GM19455 (cell line): ENCODE measurements around the gene PTTG1IP2.
"Not testable (repeated sequence)": the region's sequence is repeated elsewhere in the genome, so short reads cannot be mapped to it uniquely, and the experiment has no call there.

Experiments
- ATAC-seq: cut with Tn5 transposase; IDR thresholded peaks from one replicate; pipeline ENCODE4 v1.9.1; 2021; ENCODE audit not compliant: unreplicated experiment

PTTG1IP2 gene

DNA sequence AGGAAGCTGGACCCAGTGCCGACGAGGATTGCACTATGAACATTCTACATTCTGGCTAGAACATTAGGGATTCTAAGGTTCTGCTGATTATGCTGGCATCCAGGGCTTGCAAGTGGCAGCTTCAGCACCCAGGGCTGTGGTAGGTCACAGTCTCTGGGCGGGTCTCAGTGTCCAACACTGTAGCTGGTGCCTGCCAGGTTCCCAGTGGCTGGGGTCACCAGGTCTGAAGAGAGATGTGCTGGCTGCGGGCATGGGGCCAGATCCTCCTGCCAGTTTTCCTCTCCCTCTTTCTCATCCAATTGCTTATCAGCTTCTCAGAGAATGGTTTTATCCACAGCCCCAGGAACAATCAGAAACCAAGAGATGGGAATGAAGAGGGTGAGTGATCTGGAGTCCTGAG is at the start of gene PTTG1IP2:
Gene PTTG1IP2, plus strand, starts transcription at position 86 of the 400 bp plus-strand sequence. Its CDS starts 148 bp downstream, at position 234.
- ATAC-seq = no peak

DNA sequence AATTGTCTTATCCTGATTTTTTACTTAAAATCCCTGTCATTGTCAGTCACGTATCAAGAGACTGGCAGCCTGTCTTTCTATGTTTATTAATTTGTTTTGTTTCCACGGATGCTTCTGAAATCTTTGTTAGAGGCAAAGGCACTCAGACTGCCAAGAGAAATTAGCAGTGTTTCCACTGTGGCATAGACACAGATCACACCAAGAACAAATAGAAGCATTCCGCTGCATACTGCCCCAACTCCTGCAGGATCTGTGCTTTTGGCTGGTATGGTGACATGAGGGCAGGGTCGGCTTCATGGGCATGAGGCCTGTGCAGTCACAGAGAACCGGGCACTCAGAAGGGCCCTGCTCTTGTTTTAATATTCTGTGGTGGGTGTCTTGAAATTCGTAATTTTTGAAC is 47.8 kb upstream of the PTTG1IP2 start:
- ATAC-seq = no peak

DNA sequence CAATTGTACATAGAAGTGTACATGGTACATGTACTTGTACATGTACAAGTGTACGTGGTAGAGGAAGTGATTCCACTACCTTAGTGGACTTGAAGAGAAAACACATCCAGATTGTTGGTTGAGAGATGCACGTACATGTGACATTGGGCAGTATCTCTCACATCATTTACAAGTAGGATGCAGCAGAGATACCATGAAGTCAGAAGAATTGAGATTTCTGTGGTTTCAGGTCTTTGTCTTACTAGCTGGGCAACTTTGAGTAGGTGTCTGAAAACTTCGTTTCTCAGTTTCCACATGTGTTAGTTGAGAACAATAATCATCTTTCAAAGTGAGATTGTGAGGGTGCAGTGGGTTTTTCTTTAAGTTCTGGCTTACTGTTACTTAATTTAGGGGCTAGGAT is 44.7 kb upstream of the PTTG1IP2 start:
- peak; percentile 93 for ATAC-seq

DNA sequence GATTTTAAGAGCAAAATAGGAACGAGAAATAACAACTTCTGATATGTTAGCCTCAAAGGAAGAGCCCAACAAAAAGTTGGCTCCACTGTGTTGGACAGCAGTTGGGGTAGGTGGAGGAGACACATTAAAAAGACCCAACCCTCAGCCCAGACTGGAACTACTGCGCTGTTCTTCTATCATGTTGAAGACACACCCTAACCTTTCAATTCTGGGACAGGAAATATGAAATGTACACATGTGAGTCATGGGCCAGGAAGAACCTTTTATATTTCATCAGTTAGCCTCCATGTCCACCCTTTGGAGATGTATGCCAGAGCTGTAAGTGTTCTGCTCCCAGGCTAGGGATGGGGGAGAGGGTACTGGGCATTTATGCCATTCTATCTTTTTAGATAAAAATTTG is 44.1 kb upstream of the PTTG1IP2 start:
- ATAC-seq = no peak

DNA sequence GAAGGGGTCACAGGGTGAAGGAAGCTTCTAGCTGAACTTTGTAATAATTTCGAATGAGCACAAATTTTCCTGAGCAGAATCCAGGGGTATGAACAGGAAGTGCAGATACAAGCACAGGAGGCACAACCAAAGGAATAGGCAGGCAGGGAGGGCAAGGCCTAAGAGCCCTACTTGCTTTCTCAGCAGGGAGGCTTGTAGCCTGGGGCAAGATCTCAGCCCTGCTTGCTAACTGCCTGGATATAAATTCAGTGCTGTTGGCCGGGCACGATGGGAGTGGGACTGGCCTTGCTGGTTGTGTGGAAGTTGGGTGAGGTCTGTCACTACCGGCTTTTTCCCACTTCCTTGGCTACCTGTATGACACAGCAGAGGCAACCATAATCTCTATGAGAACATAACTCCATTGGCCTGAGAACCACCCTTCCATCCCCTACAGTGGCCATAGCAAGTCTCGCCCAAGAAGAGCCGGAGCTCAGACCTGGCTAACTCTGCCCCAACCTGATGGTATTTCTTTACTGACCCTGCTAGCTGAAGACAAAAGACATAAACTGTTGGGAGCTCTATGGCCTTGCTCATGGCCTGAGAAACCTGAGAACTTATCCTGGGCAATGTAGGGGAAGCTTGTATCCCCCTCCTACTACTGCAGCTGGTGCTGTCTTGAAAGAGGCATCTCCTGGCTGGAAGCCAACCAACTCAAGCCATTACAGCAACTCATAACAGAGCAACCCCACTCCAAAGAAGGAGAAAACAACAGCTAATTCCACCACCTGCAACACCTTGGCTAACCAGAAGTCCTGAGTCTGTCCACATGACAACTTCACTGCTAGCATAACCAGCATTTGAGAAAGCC is 38.6 kb upstream of the PTTG1IP2 start:
- ATAC-seq = no peak

DNA sequence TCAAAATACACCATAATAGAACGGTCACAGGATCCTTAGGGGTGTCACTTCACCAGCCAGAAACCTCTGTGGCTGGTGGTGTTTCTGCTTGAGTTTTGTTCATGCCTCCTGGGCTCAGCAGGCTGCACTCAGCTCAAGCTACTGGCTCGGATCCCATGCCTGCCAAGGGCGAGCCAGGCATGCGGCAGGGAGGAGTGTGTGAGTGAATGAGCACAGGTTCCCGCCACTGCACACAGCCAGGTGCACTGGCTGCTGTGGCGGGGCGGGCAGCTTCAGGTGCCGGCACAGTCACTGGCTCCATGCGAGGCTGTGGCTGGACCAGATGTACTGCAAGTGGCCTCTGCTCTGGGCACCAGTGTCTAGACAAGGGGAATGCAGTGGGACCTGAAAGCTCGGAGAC is 36.7 kb upstream of the PTTG1IP2 start:
- ATAC-seq = no peak

DNA sequence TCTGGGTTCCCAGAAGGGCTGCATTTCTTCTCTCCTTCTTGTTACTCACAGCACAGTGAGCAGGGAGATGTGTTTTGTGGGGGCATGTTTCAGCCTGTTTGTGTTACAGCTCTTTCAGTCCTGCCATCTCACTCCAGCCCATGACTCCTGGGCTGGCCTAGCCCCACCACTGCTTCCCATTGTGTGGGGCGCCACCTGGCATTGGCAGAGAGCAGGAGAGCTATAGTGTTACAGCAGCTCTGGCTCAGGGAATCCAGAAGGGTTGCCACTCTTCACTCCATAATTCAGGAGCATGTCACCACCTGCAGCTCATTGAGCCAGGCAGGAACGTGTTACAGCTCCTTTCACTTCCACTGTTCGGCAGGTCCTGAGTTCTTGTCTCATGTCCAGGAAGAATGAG is 36.2 kb upstream of the PTTG1IP2 start:
- ATAC-seq = no peak

DNA sequence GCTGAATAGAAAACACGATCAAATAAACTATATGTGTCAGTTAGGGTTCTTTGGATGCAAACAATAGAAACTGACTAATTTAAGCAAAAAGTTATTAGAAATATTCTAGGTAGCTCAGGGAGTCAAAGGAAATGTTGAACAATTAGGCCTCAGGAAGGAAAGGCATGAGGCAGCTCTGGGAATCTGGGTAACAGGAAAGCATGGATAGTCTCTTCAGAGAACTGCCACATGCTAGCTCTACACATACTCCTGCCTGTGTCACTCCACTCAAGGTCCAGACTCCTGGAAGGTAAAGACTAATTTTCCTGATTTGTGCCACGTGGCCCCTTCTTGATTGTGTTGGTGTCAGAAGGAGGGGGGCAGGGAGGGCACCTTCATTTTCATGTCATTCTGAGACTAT is 23.8 kb upstream of the PTTG1IP2 start:
- ATAC-seq = no peak

DNA sequence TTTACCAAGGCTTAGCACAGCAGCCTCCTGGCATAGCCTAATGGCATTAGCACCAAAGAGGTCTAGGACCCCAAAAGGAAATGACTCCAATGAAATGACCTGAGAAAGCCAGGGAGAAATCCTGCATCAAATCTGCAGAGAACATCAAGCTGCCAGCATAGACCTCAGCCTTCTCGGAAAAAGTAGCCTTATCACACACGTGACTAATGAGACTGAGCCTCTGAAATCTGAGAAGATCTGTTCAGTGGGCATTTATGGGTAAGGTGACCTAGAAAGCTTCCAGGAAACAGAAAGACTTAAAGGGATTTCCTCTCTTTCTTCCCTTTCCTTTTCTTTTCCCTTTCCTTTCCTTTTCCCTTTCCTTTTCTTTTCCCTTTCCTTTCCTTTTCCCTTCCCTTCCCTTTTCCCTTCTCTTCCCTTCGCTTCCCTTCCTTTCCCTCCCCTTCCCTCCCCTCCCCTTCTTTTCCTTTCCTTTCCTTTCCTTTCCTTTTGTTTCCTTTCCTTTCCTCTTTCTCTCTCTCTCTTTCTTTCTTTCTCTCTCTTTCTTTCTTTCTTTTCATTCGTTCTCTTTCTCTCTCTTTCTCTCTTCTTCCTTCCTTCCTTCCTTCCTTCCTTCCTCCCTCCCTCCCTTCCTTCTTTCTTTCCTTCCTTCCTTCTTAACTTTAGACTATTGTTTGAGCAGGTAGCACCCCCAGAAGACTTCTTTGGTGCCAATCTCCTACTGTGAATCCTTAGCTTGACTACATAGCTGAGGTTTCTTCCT is 23.1 kb upstream of the PTTG1IP2 start:
- no peak for ATAC-seq

DNA sequence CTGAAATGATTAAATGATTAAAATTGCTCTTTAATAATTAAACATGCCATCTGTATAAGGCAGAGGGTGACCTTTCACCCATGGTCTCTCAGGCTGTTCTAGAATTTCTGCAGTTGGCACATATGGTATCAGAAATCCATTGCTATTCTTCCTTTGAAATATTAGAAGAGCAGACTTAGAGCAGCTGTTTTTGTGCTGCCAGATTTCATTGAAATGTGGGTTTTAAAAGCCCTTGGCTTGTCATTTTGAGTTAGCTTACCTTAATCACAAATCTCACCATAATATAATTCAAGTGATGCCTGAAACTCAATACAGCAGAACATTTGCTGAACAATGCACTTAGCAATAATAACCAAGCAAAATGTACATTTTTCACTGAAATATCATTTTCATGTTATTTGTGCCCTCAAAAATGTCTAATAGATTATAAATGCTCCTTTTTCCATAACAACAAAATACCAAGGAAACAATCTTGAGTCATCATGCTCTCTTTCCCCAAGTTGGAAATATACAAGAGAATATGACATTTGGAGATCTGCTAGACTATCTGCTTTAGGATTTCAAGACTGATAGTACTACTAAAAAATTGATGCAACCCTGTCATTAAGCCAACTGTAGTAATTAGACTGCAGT is 16.1 kb upstream of the PTTG1IP2 start:
- ATAC-seq = no peak

DNA sequence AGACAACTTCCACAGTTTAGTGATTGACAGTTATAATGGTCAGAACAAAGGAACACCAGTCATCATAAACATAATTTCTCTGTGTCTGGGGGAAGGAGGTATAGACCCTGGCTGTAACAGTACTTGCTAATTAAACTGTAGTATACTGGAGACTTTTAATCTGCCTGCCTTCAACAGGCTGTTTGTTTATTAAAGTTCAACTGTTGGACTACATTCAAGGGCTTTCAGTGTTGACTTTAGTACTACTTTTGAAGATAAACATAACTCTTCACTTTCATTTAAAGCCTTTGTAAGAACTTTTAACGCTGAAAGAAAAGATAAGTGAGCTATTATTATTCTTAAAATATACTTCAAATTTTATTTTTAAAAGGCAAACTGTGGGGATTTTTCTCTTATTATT is 15.5 kb upstream of the PTTG1IP2 start:
- no peak for ATAC-seq

DNA sequence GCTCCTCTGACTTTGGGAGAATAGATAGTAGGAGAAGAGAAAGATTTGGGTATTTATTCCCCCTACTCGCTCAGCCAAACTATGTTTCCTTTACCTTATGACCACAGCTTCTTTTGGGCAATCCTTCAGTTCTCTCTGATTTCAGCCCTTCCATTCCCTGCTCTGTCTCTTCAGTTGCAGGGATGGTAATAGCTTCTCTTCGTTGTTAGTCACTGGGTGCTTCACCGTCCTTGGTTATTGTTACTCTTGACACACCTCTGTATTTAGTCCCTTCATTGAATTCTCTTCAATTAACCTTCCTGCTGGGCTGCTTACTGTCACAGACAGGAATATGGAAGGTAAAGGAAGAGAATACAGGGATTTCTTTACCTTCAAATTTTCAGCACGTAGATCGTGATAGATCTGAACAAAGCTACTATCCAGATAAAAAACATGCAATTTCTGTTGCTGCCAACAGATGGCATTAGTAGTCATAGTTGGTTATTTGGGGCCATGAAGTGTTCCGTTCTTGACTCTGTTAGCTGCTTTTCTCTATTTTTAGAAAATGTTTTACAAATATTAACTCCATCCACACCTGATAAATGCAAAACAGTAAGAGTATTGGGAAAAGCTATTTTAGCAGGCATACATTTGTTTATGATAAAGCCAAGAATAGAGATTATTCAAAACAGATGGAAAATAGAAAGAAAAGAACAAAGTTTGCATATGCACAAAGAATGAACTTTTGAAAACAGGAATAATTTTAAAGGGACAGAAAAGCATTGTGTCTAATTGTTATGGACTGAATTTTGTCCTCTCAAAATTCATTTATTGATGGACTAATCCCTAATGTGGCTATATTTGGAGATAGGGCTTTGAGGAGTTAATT is 14.0 kb upstream of the PTTG1IP2 start:
- peak; percentile 87 for ATAC-seq

DNA sequence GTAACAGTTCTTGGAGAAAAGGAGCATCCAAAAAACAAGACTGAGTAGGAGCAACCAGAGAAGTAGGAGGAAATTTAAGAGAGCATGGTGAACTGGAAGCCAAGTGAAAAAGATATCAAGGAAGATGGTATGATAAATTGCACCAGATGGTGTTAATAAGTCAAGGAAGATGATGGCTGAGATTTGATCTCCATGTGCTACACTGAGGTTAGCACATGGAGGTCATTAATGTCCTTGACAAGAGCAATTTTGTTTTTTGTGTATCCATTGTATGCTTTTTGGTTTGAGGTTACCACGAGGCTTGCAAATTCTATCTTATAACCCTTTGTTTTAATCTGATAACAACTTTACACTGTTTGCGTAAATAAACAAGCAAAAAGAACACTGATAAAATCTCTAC is 11.3 kb upstream of the PTTG1IP2 start:
- no peak for ATAC-seq

DNA sequence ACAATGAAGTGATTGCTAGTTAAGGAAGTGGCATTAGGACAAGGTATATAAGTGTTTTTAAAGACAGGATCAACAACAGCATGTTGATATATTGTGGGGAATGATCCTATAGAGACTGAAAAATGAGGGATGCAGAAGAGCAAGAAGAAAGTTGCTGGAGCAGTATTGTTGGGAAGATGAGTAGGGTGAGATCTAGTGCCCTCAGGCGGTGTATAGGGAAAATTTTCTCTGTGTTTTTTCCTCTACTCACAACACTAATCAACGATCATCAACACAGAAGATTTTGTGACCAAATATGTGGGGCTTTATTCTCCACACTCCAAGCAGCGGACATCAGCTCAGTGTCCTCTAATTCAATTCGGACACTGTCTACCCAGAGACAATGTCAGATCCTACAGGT is 9.6 kb upstream of the PTTG1IP2 start:
- ATAC-seq = no peak

DNA sequence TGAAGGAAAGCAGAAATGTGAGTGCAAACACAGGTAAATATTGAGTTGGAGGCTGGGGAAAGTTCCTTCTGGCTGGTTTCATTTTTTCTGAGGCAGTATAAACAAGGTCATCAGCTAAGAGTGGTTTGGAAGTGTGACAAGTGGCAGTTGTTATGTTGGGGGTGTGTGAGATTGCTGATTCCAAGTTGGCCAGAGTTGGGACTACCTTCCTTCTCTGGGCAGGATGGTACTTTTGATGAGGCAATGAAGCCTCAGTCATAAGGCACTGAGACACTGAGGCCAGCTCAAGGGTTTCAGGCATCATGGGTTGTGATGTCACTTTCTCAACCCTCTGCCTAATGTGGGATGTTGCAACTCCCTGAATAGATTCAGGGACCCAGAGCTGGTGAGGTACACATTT is 8.2 kb upstream of the PTTG1IP2 start:
- ATAC-seq = no peak

DNA sequence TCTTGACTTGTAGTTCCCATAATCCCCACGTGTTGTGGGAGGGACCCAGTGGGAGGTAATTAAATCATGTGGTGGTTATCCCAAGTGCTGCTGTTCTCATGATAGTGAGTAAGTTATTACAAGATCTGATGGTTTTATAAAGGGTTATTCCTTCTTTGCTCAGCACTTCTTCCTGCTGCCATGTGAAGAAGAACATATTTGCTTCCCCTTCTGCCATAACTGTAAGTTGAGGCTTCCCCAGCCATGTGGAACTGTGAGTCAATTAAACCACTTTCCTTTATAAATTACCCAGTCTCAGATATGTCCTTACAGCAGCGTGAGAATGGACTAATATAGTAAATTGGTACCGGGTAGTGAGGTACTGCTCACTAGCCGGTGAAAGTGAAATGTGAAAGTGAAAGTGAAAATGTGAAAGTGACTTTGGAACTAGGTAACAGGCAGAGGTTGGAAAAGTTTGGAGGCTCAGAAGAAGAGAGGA is 6.2 kb upstream of the PTTG1IP2 start:
- ATAC-seq = not testable (repeated sequence)

DNA sequence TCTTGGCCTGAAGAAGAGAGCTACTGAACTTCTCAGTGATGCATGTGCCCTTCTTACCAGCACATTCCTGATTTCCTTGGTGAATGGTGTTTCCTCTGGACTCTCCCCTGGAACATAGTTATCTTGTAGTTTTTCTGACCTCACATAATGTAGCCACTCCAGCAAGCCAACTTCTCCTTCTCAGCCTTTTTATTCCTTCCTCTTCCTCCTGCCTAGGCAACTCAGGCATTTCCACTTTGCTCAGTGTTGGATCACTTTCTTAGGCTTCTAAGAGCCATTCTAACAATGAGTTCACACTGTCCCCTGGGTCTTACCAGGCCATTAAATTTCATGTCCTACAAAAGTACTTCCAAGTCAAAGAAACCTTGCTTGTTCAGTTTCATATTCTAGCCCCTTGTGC is 3.6 kb upstream of the PTTG1IP2 start:
- ATAC-seq = no peak

DNA sequence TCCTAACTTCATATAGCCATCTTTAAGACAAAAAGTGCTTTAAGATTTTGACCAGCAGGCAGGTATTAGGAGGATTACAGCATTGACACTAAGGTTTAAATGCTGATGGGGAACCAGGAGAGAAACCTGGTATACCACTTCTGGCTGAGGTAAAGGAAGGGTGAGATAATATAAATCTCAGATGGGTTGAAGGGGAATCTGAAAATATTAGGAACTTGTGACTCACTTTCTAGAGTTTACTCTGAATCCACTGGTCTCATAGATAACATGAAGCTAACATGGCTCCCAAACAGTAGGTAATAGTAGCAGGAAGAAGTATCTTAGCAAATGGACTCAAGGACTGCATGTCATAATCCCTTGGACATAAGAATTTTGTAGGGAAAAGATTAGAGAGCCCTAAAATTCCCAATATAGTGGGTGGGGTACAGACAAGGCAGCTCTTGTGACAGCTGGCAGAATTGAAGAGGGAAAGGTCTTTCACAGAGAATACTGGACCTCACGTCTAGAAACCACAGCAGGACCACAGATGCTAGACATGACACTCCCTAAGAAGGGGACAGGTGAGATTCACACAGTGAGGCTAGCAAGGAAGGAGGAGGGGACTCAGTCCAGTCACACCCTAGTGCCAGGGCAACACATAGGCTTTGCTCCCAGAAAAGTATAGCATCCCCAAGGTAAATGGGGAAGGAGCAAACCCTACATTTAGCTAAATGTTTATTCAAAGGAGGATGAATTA is 3.5 kb downstream of the PTTG1IP2 start:
- no peak for ATAC-seq

DNA sequence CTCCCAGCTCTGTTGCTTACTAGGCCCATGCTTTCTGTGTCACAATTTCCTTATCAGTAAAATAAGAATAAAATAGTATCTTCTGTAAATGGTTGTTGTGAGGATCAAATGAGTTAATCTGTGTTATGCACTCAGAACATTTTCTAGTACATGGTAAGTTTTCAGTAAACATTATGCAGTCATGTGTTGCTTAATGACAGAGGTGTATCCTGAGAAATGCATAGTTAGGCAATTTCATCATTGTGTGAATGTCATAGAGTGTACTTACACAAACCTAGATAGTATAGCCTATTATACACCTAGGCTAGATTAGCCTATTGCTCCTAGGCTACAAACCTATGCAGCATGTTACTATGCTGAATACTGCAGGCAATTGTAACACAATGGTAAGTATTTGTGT is 4.4 kb downstream of the PTTG1IP2 start:
- ATAC-seq = no peak
